Endothelial cell of umbilical vein (primary cell): Measurements from ENCODE around the gene TRAIP. TPM values are rescaled to one million over a fixed set of nuclear protein-coding genes. Genes with fewer than 3 reads are reported as not detected.

Experiments
- BruUV-seq: library from RNA; stranded (reverse); fragments of 400-500 nt; replicated peaks from 2 replicates; lab custom pipeline; 2021; lab: Mats Ljungman, UMichigan
- CTCF ChIA-PET: fragments of 300-600, 350-600 bp; sonication (Branson Sonifier 250); formaldehyde crosslinking; loops from one replicate; lab custom pipeline; 2021; ENCODE audit warnings: antibody characterized with exemption, inconsistent platforms; lab: Charles Lee
- POLR2A ChIA-PET: fragments of 300-600, 350-600 bp; sonication (Branson Sonifier 250); formaldehyde crosslinking; loops from one replicate; lab custom pipeline; 2021; ENCODE audit warnings: antibody characterized with exemption, inconsistent platforms; lab: Charles Lee
- DNase-seq: peaks from one replicate; pipeline ENCODE4 v3.0.0-alpha.2; 2011; ENCODE audit warnings: low read depth, low spot score
- FAIRE-seq: peaks from 2 replicates; lab custom pipeline; 2011; peaks lifted over from hg19 to GRCh38; lab: Jason Lieb, UNC
- H2AFZ ChIP-seq: 2 replicates; pipeline ENCODE4 v1.6.0; 2012; ENCODE audit warnings: low read depth, low read length, control low read depth, inconsistent platforms
- H3K27ac ChIP-seq: 2 replicates; pipeline ENCODE4 v1.5.1; 2011; ENCODE audit warnings: low read depth, mild to moderate bottlenecking, control low read depth, low read length, moderate library complexity; ENCODE audit not compliant: insufficient read depth
- H3K27me3 ChIP-seq, 2 experiments: 2 replicates each; pipeline versions ENCODE4 v1.6.0 to v1.6.1; 2011; ENCODE audit warnings: low read length in 2 of 2, mixed read lengths in 1 of 2; ENCODE audit not compliant: control insufficient read depth in 2 of 2, insufficient read depth in 2 of 2
- H3K36me3 ChIP-seq, 2 experiments: 2 replicates in 1 of 2; 3 replicates in 1 of 2; pipeline ENCODE4 v1.5.1; 2011; ENCODE audit warnings: low read length in 2 of 2, mild to moderate bottlenecking in 1 of 2, moderate library complexity in 1 of 2; ENCODE audit not compliant: control insufficient read depth in 2 of 2, insufficient read depth in 2 of 2; ENCODE audit errors: extremely low read depth in 1 of 2
- H3K4me1 ChIP-seq: 3 replicates; pipeline ENCODE4 v1.5.1; 2011; ENCODE audit warnings: mild to moderate bottlenecking, low read length; ENCODE audit not compliant: control insufficient read depth, insufficient read depth; ENCODE audit errors: extremely low read depth
- H3K4me2 ChIP-seq: 2 replicates; pipeline ENCODE4 v1.6.1; 2011; ENCODE audit warnings: low read length, control low read depth, mixed read lengths; ENCODE audit not compliant: insufficient read depth
- H3K4me3 ChIP-seq, 3 experiments: fragments of 200-600 bp in 1 of 3; sonication (generic), shearing (Covaris generic) in 1 of 3; replicated peaks in 1 of 3; 2 replicates each; pipeline ENCODE4 v1.5.1; 2011 to 2016; ENCODE audit warnings: control low read depth in 3 of 3, low read length in 3 of 3, mild to moderate bottlenecking in 2 of 3, inconsistent platforms in 1 of 3, low read depth in 1 of 3, moderate library complexity in 1 of 3; ENCODE audit not compliant: insufficient read depth in 1 of 3
- H3K79me2 ChIP-seq: 2 replicates; pipeline ENCODE4 v1.6.0; 2012; ENCODE audit warnings: low read length, inconsistent platforms; ENCODE audit not compliant: control insufficient read depth, insufficient read depth
- H3K9ac ChIP-seq: replicated peaks from 2 replicates; pipeline ENCODE3; 2011; ENCODE audit warnings: low read length, control low read depth; ENCODE audit not compliant: insufficient read depth; ENCODE audit errors: extremely low read depth
- H3K9me1 ChIP-seq: replicated peaks from 3 replicates; pipeline ENCODE4 v1.6.0; 2011; ENCODE audit warnings: mild to moderate bottlenecking, low read length; ENCODE audit not compliant: control insufficient read depth, insufficient read depth; ENCODE audit errors: extremely low read depth
- H3K9me3 ChIP-seq: replicated peaks from 2 replicates; pipeline ENCODE4 v1.5.1; 2012; ENCODE audit warnings: low read length, inconsistent platforms; ENCODE audit not compliant: control insufficient read depth, insufficient read depth
- H4K20me1 ChIP-seq: replicated peaks from 2 replicates; pipeline ENCODE3; 2011; ENCODE audit warnings: mild to moderate bottlenecking, low read length; ENCODE audit not compliant: control insufficient read depth, insufficient read depth; ENCODE audit errors: extremely low read depth
- FOS ChIP-seq: IDR thresholded peaks from 2 replicates; pipeline ENCODE4 v1.6.1; 2011; ENCODE audit warnings: mild to moderate bottlenecking, low read length, moderate library complexity, borderline replicate concordance; ENCODE audit not compliant: insufficient read depth
- GATA2 ChIP-seq: IDR thresholded peaks from 2 replicates; pipeline ENCODE4 v1.7.0; 2011; ENCODE audit warnings: low read depth, mild to moderate bottlenecking, moderate library complexity, mixed read lengths, low read length; ENCODE audit not compliant: insufficient read length, insufficient read depth
- MYC ChIP-seq: IDR thresholded peaks from one replicate; pipeline ENCODE4 v1.6.1; 2011; ENCODE audit warnings: mild to moderate bottlenecking, low read depth, low read length
- POLR2A ChIP-seq: IDR thresholded peaks from 2 replicates; pipeline ENCODE4 v1.6.1; 2012; ENCODE audit warnings: low read depth, mild to moderate bottlenecking, control low read depth, low read length
- POLR2AphosphoS5 ChIP-seq: IDR thresholded peaks from 2 replicates; pipeline ENCODE4 v1.6.1; 2012; ENCODE audit warnings: low read depth, mild to moderate bottlenecking, control low read depth, low read length, moderate library complexity; ENCODE audit not compliant: insufficient read depth
- dilution Hi-C: fragments of 300-500 bp; cut with MboI; formaldehyde crosslinking; loops from one replicate; pipeline ENCODE4 v1.15.0; 2019; ENCODE audit warnings: low sequenced_read_pairs; ENCODE audit not compliant: extremely low pct_ligation_motif_present
- intact Hi-C: fragments of 100-400 bp; cut with micrococcal nuclease; formaldehyde crosslinking; loops from one replicate; pipeline ENCODE4 v1.10.0; 2022
- polyA plus RNA-seq, 4 experiments: library from polyadenylated mRNA; depleted of rRNA in 3 of 4; stranded (reverse) in 3 of 4; unstranded in 1 of 4; fragments of >200 nt; gene quantifications; 2 replicates each; pipeline versions ENCODE4 v1.2.1 to v1.2.3, GENCODE V29; 2011 to 2012; ENCODE audit warnings: missing spikeins in 1 of 4
- total RNA-seq: library from RNA; stranded (reverse); gene quantifications from 2 replicates; pipeline ENCODE4 v1.2.3, GENCODE V29; 2021
- TF ChIP-seq, protein P1 (sequence below), 2 donors: IDR thresholded peaks; 1 replicate in 1 of 2; 2 replicates in 1 of 2; pipeline ENCODE4 v1.5.1; 2011; ENCODE audit warnings: low read length in 2 of 2, mild to moderate bottlenecking in 2 of 2, moderate library complexity in 2 of 2, control low read depth in 1 of 2, inconsistent platforms in 1 of 2, low read depth in 1 of 2; ENCODE audit not compliant: insufficient read depth in 1 of 2; ENCODE audit errors: extremely low read depth in 1 of 2
- TF ChIP-seq, protein P2 (sequence below): IDR thresholded peaks from 2 replicates; pipeline ENCODE4 v1.6.1; 2011; ENCODE audit not compliant: insufficient read depth, insufficient read length

The TRAIP gene
- total and polyA plus RNA-seq, 2 donors (not counting 3 experiments of a cell fraction or from before 2014, with no cell fraction given) = 9.5 to 13.4 TPM

DNA sequence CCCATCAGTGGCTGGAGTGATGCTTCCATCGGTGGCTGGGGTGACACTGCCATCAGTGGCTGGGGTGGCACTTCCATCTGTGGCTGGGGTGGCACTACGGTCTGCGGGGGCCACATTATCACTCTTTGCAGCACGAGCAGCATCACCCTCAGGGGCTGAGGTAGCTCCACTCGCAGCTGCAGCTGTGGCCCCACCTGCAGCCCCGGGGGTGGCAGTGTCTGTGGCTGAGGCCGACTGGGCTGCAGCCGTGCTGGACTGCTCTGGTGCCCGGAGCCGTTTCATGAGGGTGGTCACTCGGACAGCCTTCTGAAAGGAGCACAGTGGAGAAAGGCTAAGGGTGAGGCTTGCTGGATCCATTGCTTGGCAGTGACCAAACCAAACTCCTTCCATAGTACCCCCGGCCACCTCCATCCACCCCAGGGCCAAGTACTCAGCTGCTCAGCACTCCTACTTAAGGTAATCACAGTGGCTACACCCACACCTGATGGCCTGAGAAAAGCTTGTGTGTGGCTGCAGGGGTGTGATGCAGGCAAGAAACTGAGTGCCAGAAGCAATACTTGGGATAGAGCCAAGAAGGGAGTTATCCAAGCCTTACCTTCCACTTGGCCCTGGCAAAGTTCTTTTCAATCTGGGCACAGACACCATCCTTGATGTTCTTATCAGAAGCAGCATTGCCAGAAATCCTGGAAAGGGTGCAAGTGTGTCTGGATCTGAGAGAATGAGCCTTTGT is 3.4 kb upstream of the TRAIP start:
- intact Hi-C loops = no loop called here
- Histone ChIP-seq H4K20me1 (no peaks in the 10 kb centered on the region), H3K79me2 (peaks cover 3% of the 10 kb centered on the region), H3K9me3 (no peaks in the 10 kb centered on the region), H3K4me1 (peaks cover 12% of the 10 kb centered on the region), H3K9ac (no peak overlapping the region), H3K27ac (no peak overlapping the region), H3K4me3 (no peak overlapping the region), H3K36me3 (no peaks in the 10 kb centered on the region), H3K4me2 (no peak overlapping the region), H2AFZ (no peak overlapping the region), H3K9me1 (no peaks in the 10 kb centered on the region), H3K27me3 (peaks cover 0 to 9% of the 10 kb centered on the region in 2 experiments)
- DNase-seq (no peak), FAIRE-seq (no peak)
- POLR2A ChIA-PET = interaction anchor here (0.9 kb wide), 1 partner anchor 52 kb away, joined by 3 read pairs; no protein-coding TSS in a partner anchor
- TF ChIP-seq POLR2AphosphoS5 (no peak), FOS (no peak), GATA2 (no peak), MYC (no peak), POLR2A (no peak)
- TF ChIP-seq, protein P1, sequence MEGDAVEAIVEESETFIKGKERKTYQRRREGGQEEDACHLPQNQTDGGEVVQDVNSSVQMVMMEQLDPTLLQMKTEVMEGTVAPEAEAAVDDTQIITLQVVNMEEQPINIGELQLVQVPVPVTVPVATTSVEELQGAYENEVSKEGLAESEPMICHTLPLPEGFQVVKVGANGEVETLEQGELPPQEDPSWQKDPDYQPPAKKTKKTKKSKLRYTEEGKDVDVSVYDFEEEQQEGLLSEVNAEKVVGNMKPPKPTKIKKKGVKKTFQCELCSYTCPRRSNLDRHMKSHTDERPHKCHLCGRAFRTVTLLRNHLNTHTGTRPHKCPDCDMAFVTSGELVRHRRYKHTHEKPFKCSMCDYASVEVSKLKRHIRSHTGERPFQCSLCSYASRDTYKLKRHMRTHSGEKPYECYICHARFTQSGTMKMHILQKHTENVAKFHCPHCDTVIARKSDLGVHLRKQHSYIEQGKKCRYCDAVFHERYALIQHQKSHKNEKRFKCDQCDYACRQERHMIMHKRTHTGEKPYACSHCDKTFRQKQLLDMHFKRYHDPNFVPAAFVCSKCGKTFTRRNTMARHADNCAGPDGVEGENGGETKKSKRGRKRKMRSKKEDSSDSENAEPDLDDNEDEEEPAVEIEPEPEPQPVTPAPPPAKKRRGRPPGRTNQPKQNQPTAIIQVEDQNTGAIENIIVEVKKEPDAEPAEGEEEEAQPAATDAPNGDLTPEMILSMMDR (IDR thresholded peaks at IDR 0.05; ENCODE audit: extremely low read depth in 1 of 2, insufficient read depth in 1 of 2, low read depth in 1 of 2, low read length in 2 of 2) = no peak
- TF ChIP-seq, protein P2, sequence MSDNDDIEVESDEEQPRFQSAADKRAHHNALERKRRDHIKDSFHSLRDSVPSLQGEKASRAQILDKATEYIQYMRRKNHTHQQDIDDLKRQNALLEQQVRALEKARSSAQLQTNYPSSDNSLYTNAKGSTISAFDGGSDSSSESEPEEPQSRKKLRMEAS = no peak
- BruUV-seq = no TSS peak
- CTCF ChIA-PET = interaction anchor here (1.2 kb wide), 1 partner anchor 21 kb away, joined by 4 read pairs; no protein-coding TSS in a partner anchor
- dilution Hi-C loops = no loop called here
